Measurements from ENCODE around the gene ICE1.
"Not testable (repeated sequence)": the region's sequence is repeated elsewhere in the genome, so short reads cannot be mapped to it uniquely, and the experiment has no call there.

The ICE1 gene

DNA sequence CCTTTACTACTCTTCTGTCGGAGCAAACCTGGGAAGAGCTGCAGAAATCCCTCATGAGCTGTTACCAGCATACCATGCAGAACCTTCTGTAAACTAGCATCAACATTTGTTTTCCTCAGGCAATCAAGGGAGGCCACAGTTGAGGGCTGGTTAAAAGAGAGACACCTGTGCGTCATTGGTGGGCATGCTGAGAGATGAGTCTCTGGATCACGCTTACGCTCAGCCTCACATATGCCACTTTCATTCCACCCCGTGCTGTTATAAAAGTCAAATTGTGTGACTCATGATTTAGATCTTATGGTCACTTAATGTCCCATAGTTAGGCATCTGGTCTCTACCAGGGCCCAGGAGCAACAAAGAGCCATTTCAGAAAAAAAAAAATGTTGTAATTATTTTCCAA, 18.1 kb upstream of the ICE1 start:
- DNase-seq (ENCODE audit: low read depth in 2 of 2): no peak

DNA sequence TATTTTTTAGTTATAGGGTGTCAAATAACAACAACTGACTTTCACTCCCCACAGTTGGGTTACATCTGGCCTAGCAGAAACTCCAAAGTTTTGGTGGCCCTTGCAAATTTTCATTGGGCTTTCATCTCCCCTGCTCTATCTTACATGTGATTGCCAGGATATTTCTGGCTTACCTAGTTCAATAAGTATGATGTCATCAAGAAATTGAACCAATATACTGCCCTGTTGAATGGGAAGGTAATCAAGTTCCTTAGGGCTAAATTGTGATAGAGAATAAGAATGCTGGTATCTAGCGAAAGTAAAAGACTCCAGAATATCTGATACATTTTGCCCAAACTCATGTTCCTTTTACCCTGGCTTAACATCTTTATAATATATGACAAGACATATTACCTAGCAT, 17.0 kb upstream of the ICE1 start:
- DNase-seq (ENCODE audit: low read depth in 2 of 2): no peak

DNA sequence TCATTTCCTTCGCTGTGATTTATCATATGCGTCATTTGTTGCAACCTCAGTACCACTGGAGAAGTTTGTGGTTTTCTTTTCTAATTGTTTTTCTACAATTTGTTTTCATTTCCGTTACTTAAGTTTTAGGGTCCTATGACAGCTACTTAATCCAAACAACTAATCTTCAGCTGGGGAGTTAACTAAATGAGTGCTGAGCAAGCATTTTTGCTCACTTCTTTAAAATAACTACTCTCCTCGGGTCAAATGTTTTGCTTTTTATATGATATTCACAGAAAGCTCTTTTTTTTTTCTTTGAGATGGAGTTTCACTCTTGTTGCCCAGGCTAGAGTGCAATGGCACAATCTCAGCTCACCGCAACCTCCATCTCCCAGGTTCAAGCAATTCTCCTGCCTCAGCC, 14.6 kb upstream of the ICE1 start:
- DNase-seq (ENCODE audit: low read depth in 2 of 2): no peak

DNA sequence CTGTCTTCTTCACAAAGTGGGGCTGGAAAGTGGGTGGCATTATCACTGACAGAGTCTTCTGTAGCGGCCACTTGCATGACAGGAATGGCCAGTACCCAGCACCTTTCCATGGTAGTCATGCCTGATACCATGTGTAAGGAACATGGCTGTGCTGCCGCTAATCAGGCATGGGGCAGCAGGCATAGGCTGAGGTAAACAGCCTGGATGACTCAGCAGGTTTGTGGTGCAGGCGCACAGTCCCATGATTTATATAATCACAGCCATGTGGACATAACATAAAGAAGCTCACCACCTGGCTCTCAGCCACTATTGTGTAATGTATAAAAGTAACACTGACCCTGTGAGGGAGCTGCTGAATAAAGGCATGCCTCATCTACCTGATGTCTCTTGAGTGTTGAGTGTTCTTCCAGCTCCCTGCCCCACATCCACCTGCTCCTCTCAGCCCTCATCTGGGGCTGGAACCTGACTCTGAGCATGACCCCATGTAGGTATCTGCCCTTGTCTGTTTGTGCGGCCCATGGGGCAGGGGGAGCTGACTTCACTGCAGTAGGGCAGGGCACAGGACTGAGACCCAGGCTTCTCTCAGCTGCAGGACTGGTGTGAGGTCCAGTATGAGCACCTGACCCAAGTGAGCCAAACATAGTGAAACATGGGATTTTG, 13.2 kb upstream of the ICE1 start:
- no peak for DNase-seq (ENCODE audit: low read depth in 2 of 2)

DNA sequence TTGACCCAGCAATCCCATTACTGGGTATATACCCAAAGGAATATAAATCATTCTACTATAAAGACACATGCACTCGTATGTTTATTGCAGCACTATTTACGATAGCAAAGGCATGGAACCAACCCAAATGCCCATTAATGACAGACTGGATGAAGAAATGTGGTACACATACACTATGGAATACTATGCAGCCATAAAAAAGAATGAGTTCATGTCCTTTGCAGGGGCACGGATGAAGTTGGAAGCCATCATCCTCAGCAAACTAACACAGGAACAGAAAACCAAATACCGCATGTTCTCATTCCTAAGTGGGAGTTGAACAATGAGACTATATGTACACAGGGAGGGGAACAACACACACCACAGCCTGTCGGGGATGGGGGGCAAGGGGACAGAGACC, 8.6 kb upstream of the ICE1 start:
- not testable (repeated sequence) for DNase-seq (ENCODE audit: low read depth in 2 of 2)

DNA sequence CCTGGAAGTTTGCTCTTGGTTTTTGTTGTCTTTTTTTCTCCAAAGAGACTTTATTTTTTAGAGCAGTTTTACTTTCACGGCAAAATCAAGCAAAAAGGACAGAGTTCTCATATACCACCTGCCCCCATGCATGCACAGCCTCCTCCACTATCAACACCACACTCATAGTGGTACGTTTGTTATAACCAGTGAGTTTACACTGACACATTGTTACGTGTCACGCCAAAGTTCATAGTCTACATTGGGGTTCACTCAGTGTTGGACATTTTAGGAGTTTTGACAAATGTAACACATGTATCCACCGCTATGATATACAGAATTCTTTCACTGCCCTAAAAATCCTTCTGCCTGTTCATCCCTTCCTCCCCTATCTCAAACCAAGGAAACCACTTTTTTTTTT, 7.5 kb upstream of the ICE1 start:
- DNase-seq (ENCODE audit: low read depth in 2 of 2): no peak

DNA sequence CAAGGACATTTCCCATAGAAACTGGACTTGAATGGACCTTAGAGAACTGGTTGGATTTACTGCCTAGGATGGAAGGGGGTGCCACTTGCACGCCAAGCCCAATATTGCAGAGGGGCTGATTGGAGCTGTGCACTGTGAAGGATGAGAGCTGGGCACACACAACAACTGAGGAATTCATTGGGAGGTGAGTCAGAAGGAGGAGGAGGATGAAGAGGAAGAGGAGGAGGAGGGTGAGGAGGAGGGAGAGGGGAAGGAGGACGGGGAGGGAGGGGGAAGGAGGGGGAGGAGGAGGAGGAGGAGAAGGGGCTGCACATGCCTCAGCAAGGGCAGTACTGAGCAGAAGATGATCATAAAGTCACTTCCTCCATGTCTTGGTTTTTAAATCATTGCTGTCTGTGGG, 5.7 kb upstream of the ICE1 start:
- DNase-seq (ENCODE audit: low read depth in 2 of 2): no peak

DNA sequence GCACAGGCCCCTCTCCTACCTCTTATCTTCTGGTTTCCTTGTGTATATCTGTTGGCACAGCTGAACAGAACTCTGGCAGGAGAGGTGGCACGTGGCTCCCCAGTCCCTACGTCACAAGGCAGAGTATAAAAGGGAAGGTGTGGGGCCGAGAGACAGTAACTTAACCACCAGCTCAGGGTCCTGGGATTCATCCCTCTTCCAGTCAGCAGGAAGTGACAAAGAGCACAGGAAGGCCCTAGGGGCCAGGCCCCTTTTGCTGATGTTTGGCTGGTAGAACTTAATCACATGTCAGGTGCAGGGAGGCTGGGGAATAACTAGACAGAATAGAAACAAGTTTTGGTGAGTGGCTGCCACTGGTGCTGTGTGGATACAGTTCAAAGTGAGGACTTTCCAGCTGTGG, 4.5 kb upstream of the ICE1 start:
- no peak for DNase-seq (ENCODE audit: low read depth in 2 of 2)

DNA sequence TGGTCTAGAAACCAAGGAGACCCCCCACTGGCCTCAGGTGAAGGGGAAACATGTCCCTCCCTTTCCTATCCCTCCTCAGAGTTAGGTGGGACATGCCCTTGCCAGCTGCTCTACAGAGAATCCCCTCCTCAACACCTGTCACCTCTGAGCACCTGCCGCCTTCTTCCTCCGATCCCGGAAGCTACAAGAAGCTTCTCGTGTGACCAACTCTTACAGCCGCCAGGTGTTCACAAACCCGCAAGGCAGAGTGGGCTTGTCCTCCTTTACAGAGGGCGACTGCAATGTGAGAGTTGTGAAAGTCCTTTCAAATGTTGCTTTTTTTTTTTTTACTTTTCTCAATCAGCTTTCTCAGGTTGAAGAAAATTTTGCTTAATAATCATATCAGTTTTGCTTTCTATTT, 3.7 kb upstream of the ICE1 start:
- DNase-seq (ENCODE audit: low read depth in 2 of 2): no peak

DNA sequence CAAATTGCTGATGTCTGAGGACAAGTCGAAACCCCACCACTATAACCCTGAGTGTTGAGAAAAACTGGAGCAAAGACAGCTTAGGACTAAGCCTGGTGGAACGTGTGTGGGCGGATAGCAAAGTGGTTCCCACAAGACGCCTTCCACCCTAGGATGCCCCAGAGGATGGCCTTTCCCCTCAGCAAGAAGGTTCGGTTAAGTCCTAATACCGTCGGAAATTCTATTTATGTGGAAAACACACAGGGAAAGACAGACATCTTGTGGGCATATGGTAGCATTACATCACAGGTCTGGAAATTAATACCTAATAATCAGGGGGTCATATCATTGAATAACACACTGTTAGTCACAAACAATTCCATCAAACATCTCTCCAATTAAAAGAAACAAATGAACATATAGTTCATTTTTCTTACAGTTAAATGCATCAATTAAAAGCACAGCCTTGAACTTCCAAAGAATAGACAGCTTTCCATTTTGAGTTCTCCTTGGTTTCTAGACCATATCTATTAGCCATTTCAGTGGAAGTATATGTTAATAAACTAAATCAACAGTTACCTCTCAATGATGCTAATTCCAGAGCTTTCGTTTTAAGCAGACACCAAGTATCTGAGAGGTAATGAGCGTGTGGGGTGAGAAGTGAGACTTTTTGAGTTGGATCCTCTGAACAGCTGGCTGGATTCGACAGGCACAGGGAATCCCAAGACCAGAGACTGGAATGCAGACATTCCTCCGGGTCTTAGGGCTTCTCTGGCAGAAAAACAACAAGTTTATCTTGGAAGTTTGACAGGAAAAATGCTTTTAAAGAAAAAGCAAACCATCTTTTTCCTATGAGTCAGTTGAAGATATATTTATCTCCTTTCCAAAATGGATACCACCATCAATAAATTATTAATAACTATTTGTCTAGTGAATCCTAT, 2.9 kb upstream of the ICE1 start:
- no peak for DNase-seq (ENCODE audit: low read depth in 2 of 2)

DNA sequence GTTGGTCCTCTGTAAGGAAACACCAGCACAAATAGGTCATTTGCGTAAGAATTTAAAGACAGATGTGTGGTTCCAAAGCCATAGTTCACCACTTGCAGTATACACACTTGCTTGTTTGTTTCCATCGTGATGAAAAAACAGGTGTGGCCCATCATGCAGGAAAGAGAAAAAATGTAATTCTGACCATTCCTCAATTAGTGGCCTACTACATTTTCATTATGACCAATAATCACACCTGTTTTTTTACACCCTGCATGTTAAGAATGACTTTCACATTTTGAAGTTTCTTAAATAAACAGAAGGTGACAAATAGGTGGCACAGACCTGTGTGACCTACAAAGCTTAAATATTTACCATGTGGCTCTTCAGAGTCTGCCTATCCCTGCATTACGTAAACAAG, 2.2 kb upstream of the ICE1 start:
- DNase-seq (ENCODE audit: low read depth in 2 of 2): no peak

DNA sequence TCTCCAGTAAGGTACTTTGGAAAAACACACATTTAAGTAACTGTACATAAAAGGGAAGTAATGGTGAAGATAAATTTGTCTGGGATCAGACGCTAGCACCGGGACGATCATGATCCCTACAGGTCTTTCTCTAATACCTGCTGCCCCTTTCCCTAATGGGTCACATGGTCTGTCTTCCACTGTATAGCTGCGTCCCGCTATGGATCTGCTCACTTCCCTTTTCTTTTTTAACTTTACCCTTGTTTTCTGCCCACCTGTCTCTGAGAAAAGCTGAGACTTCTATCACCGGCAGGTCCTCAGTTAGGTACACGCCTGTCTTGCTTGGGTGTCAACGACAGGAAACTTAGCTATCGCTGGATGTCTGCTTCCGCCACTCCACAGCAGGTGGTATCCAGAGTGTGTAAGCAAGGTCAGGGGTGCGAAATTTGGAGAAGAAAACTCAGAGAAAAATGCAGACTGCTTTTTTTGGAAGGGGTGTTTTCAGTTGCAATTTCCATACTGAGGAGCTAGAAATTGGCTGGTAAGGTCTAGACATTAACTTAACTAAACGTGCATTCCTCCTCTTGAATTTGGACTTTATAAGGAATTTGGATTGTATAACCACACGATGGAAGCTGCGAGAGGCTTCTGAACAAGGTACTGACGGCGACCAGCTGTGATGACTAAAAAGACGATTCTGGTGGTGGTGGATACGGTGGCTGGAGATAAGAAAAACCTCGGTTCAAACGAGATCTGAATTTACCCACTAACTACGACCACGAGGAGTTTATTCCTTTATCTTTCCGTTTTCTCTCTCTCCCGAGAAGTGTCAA, 1.1 kb upstream of the ICE1 start:
- no peak for DNase-seq (ENCODE audit: low read depth in 2 of 2)

DNA sequence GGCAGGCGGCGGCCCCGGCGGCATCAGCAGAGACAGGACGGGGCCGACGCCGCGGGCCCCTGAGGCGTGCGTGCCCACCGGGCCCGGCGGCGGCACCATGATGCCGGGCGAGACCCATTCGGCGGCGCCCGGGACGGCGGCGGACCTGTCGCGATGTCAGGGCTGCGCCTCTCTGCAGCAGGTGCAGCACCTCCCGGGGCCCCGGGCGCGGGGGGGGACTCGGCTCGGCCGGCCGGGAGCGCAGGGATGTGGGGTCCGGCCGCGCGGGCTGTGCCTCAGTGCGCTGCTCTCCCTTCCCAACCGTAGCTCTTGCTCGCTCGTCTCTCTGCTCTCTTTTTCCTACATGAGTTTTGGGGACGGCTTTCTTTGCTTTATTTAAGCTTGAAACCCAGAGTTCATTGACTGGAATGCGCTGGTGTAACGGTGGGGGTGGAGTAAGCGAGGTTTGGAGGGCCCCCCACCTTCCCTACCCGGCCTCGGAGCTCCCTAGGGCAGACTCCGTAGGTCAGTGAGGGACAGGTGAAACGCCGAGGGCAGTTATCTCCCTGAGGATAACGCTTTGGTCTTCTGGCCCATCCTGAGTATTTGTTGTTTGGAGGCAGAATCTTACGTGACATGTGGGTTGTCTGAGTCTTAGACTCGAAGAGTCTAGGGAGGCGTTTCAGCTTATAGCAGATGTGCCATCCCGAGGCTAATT, 490 bp downstream of the ICE1 start:
- DNase-seq (ENCODE audit: low read depth in 2 of 2): no peak

DNA sequence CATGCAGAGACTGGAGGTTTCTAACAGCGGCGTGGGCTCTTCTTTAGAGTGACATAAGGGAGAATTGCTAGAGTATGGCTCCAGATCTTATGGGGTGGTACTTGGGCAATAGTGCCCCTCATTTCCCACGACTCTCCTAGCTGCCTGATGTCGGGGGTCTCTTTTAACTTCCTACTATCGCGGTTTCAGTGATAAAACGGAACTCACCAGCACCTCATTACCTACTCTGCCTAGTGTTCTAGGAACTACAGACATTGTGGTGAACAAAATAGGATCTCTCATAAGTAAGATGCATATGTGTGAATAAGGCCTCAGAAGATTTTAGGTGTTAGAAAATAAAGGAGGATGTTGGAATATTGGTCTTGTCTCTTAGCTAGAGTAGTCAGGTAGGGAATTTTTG, 1.1 kb downstream of the ICE1 start:
- DNase-seq (ENCODE audit: low read depth in 2 of 2): no peak

DNA sequence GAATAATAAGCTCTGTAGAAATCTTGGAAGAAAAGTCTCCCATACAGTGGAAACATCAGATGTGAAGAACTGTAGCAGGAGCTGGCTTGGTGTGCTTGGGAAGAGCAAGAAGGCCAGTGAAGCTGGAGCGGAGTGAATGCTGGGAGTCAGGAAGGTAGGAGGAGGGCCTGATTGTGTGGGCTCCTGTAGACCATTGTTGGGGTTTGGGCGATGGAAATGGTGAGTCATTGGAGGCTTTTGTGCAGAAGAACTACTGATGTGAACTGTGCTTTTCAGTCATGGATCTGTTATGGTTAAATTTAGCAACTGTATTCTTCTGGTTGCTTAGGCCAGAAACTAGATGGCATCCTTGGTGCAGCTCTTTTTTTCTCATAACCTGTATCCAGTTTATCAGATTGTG, 2.3 kb downstream of the ICE1 start:
- DNase-seq (ENCODE audit: low read depth in 2 of 2): no peak

DNA sequence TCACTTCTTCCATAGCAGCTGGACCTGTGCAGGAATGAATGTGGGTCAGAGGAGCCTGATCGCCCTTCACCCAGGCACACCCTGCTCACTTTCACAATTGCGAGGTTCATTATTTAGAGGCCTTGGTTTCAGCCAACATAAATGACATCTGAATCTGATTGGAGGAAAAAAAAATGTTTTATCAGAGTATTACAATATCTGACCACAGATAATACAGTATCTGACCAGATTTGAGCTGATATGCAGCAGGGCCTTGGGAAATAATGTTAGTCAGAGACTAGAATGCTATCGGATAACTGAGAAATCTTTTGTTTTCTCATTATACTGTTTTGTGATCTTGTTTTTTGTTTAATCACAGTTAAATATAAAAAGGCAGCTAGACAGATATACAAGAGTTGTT, 7.7 kb downstream of the ICE1 start:
- DNase-seq (ENCODE audit: low read depth in 2 of 2): no peak

DNA sequence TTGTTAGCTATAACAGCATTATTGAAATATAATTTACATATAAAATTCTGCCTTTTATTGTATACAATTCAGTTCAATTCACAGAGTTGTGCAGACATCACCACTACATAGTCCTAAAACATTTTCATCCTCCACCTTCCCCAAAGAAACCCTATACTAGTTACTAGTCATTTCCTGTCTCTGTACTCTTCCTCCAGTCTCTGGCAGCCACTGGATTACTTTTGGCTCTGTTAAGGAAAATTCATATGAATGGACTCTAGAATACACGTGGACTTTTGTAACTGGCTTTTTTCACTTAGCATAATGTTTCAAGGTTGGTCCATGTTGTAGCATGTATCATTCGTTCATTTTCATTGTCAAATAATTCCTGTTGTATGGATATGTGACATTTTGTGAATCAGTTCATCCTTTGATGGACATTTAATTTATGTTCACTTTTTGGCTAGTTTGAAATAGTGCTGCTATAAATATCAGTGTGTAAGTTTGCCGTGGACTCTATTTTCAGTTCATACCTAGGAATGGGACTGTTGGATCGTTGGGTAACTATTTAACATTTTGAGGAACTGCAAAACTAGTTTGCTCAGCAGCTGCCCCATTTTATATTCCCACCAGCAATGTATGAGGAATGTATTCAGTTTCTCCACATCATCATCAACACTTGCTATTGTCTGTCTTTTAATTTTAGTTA, 9.7 kb downstream of the ICE1 start:
- no peak for DNase-seq (ENCODE audit: low read depth in 2 of 2)

DNA sequence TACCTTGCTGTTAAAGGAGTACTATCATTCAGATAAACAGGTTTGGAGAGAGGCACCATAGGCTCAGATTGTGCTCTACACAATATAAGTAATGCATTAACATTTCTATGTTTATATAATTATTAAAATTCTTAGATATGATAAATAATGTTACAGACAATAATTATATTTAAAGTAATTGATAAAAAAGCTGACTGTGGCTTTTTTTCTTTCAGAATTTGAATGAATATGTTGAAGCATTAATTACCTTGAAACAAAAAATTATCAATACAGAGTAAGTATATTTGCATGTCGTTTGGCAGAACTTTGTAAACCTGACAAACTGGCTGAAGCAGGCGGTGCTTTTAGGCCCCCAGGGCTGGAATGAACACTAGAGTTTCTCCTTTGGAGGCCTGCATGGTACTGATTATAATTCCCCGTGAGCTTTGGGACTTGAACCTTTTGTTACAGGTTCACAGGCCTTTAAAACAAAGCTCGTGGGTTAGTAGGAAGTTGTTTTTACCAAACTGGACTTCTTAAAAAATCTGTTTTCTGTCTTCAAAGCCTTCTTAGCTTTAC, 13.8 kb downstream of the ICE1 start:
- no peak for DNase-seq (ENCODE audit: low read depth in 2 of 2)

DNA sequence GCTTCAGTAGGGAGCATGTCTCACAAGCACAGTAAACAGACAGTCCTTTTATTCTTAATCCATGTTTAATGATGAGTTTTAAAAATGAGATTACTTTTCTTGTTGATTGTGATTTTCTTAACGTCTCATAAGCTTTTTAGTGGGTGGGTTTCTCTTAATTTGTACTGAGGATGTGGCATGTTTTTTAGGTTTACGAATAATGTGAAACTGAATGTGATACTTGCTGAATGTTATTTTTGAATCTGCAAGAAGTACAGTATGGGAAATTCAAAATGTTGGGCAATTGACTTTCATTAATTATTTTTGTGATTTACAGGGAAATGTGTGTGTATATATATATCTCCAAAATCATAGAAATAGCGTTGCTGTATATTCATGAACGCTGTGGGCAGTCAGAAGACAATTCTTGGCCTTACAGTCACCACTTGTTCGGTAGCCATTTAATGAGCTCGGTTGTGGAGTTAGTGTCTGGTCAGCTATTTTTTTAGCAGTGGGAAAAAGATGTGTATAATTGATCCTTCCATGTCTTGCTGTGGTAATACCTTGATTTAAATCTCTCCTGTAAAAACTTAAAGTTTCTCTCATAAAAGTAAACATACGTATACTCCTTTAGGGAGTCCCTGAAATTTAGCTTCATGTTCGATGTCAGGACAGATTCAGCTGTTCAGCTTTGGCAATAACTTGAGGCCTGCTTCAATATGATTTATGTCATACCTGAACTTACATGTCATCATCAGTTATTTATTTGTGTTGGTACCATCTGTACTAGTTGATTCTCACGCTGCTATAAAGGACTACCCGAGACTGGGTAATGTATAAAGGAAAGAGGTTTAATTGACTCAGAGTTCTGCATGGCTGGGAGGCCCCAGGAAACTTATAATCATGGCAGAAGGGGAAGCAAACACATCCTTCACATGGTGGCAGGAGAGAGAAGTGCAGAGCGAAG, 15.0 kb downstream of the ICE1 start:
- DNase-seq (ENCODE audit: low read depth in 2 of 2): no peak

DNA sequence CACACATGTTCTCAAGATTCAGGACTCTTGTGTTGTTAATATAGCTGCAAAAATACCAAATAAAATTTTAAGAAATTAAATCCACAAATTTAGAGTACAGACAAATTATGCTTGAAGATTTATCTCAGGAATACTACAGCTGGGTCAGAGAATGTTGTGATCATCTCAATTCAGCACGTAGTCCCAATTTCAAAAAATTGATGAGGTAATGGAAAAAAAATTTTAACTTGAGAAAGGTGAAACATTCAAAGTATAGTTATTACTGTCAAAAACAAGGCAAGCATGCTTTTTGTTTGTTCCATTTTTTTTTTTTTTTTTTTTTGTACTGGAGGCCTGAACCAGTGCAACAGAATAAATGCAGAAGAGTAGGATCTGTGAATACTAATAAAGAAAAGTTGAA, 29.4 kb downstream of the ICE1 start:
- DNase-seq (ENCODE audit: low read depth in 2 of 2): no peak

Data from stimulated activated CD8-positive, alpha-beta memory T cell treated with anti-CD3 and anti-CD28 coated beads, Interleukin-7, amount 100 ng/mL, for 1 hour (primary cell).